ENCODE measurements around the gene MACROH2A1. TPM values are rescaled to one million over a fixed set of nuclear protein-coding genes. Genes with fewer than 3 reads are reported as not detected.

Gene MACROH2A1
- total and polyA plus RNA-seq, 2 experiments from 2014 or later: 115 to 125 TPM

DNA sequence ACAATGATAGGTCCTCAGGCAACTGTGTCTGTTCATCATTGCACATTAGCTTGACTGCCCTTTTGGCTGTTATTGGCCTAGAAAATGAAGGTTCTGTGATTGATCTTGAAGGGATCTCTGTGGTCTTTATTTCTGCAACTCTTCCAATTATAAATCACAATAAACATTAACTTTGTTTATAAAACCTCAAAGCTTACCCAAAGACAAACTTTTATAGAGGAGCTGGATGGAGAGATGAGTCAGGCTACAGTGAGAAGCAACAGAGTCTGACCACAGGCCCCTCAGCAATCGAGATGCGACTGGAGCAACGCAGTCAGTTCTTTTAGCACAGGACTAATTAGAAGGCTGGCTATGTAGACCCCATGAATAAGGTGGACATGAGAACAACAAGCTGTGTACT, 5.3 kb downstream of the MACROH2A1 start:
- WGBS, 2 experiments (ENCODE audit: low coverage in 1 of 2, low lambda C conversion rate in 2 of 2, missing lambda C conversion rate in 2 of 2): 81 to 82% methylated on average over 3 of the region's 3 CpGs
- no peaks in the 10 kb centered on the region for H3K9me3 ChIP-seq (ENCODE audit: low read depth)
- in situ Hi-C loops (cut with MboI): no loop called here
- H3K36me3 ChIP-seq (ENCODE audit: low read depth): no peaks in the 10 kb centered on the region
- no peak overlapping the region for H3K4me2 ChIP-seq (ENCODE audit: unreplicated experiment)
- peaks cover 13% of the 10 kb centered on the region; the same call in 1 of the 2 replicates for H4K20me1 ChIP-seq (ENCODE audit: insufficient read depth)
- no peaks in the 10 kb centered on the region for H3K9me2 ChIP-seq (ENCODE audit: insufficient read depth)
- TF ChIP-seq EZH2phosphoT487 (IDR thresholded peaks at IDR 0.05; ENCODE audit: insufficient read depth, low read depth) (no peak), EZH2 (IDR thresholded peaks at IDR 0.05; ENCODE audit: insufficient read depth, poor library complexity, severe bottlenecking) (no peak)
- peaks cover 53% of the 10 kb centered on the region for H3K4me1 ChIP-seq (ENCODE audit: insufficient read depth)
- H3K4me3 ChIP-seq: no peak overlapping the region
- H3K79me2 ChIP-seq (ENCODE audit: insufficient read depth): peaks cover 98% of the 10 kb centered on the region
- no peak overlapping the region for H2AFZ ChIP-seq
- H3K27me3 ChIP-seq (replicated peaks; ENCODE audit: insufficient read depth): no peaks in the 10 kb centered on the region
- peak overlapping the region; percentile 89 for H3K27ac ChIP-seq
- DNase-seq: peak; percentile 49
- no peak overlapping the region for H3K9ac ChIP-seq
- peaks cover 43% of the 10 kb centered on the region for H3F3A ChIP-seq (ENCODE audit: insufficient read depth)

DNA sequence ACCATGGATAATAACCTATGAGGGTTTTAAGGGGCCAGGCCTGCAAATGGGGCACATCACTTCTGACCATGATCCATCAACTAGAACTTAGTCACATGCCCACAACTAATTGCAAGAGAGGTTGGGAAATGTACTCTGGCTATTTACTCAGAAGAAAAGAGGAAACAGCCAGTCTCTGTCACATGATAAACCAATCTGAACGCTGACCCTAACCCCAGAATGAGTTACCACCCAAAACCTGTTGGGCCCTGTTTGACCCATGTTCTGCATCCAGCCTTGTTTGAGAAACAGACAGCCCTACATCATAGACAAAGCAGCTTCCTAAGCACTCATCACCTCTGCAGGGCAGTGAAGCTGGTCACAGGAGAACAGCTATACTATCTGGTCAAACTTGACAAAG, 5.8 kb downstream of the MACROH2A1 start:
- H4K20me1 ChIP-seq (ENCODE audit: insufficient read depth): peaks cover 13% of the 10 kb centered on the region; the same call in 1 of the 2 replicates
- TF ChIP-seq EZH2phosphoT487 (IDR thresholded peaks at IDR 0.05; ENCODE audit: insufficient read depth, low read depth): no peak
- TF ChIP-seq EZH2 (IDR thresholded peaks at IDR 0.05; ENCODE audit: insufficient read depth, poor library complexity, severe bottlenecking): no peak
- H3K9ac ChIP-seq: 0 out of 2 replicates have a peak overlapping the region, but pooled peaks have one; percentile 28
- H2AFZ ChIP-seq: no peak overlapping the region
- peaks cover 43% of the 10 kb centered on the region for H3F3A ChIP-seq (ENCODE audit: insufficient read depth)
- H3K4me2 ChIP-seq (ENCODE audit: unreplicated experiment): peak overlapping the region; percentile 11
- no peak overlapping the region for H3K4me3 ChIP-seq
- no peak for DNase-seq
- H3K9me2 ChIP-seq (ENCODE audit: insufficient read depth): no peaks in the 10 kb centered on the region
- WGBS, 2 experiments (ENCODE audit: low coverage in 1 of 2, low lambda C conversion rate in 2 of 2, missing lambda C conversion rate in 2 of 2): 75 to 100% methylated on average over 1 of the region's 1 CpG
- H3K36me3 ChIP-seq (ENCODE audit: low read depth): peaks cover 4% of the 10 kb centered on the region; the same call in 1 of the 2 replicates
- H3K9me3 ChIP-seq (ENCODE audit: low read depth): no peaks in the 10 kb centered on the region
- peaks cover 53% of the 10 kb centered on the region for H3K4me1 ChIP-seq (ENCODE audit: insufficient read depth)
- H3K79me2 ChIP-seq (ENCODE audit: insufficient read depth): peaks cover 98% of the 10 kb centered on the region
- no peaks in the 10 kb centered on the region for H3K27me3 ChIP-seq (replicated peaks; ENCODE audit: insufficient read depth)
- H3K27ac ChIP-seq: peak overlapping the region; percentile 89
- in situ Hi-C loops (cut with MboI): no loop called here

DNA sequence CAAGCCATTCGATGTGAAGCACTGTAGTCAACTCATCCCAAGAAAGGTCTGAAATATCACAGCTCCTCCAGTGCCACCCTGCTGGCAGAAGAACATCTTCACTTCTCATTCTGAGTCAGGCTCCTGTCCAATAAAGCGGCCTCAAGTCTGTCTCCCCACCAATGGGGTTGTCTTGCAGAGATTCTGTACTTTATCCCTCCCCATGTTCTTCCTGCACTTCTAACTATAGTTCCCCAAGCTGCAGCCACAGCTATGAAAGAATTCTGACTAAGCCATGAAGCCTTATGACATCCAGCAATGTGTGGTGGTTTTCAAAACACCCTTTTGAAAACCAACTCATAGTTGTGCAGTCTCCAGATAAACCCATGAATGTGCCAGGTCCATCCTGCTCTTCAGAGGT, 6.8 kb downstream of the MACROH2A1 start:
- in situ Hi-C loops (cut with MboI): no loop called here
- H3K4me2 ChIP-seq (ENCODE audit: unreplicated experiment): peak overlapping the region; percentile 66
- no peaks in the 10 kb centered on the region for H3K27me3 ChIP-seq (replicated peaks; ENCODE audit: insufficient read depth)
- TF ChIP-seq EZH2phosphoT487 (IDR thresholded peaks at IDR 0.05; ENCODE audit: insufficient read depth, low read depth) (no peak), EZH2 (IDR thresholded peaks at IDR 0.05; ENCODE audit: insufficient read depth, poor library complexity, severe bottlenecking) (no peak)
- WGBS, 2 experiments (ENCODE audit: low coverage in 1 of 2, low lambda C conversion rate in 2 of 2, missing lambda C conversion rate in 2 of 2): 94 to 97% methylated on average over 2 of the region's 2 CpGs
- no peak overlapping the region for H2AFZ ChIP-seq
- peak overlapping the region; percentile 89 for H3K27ac ChIP-seq
- H4K20me1 ChIP-seq (ENCODE audit: insufficient read depth): peaks cover 13% of the 10 kb centered on the region; the same call in 1 of the 2 replicates
- peak; percentile 91 for DNase-seq
- H3K9me3 ChIP-seq (ENCODE audit: low read depth): no peaks in the 10 kb centered on the region
- H3K9me2 ChIP-seq (ENCODE audit: insufficient read depth): no peaks in the 10 kb centered on the region
- H3K4me1 ChIP-seq (ENCODE audit: insufficient read depth): peaks cover 54% of the 10 kb centered on the region
- no peak overlapping the region for H3K4me3 ChIP-seq
- H3F3A ChIP-seq (ENCODE audit: insufficient read depth): peaks cover 44% of the 10 kb centered on the region
- H3K79me2 ChIP-seq (ENCODE audit: insufficient read depth): peaks cover 98% of the 10 kb centered on the region
- peak overlapping the region; percentile 62 for H3K9ac ChIP-seq
- peaks cover 7% of the 10 kb centered on the region; the same call in 1 of the 2 replicates for H3K36me3 ChIP-seq (ENCODE audit: low read depth)

DNA sequence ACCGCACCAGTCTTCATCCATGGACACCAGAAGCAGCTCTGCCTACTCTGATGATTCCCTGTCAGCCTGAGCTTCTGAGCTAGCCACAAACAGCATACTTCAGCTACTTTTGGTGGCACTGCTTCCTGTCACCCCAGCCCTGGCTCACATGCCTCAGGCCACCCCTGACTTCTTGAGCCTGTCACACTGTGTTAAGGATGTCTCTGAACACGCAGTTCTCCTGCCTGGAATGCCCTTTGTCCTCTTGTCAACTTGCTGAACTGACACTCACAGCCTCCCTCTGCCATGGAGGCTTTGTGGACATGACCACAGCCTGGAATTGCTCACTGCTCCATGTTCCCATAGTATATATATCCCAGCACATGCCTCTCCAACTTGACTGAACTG, 7.2 kb downstream of the MACROH2A1 start:
- Histone ChIP-seq H3K79me2 (ENCODE audit: insufficient read depth) (peaks cover 95% of the 10 kb centered on the region), H3F3A (ENCODE audit: insufficient read depth) (peaks cover 48% of the 10 kb centered on the region), H3K9ac (peak overlapping the region; percentile 62), H3K9me2 (ENCODE audit: insufficient read depth) (no peaks in the 10 kb centered on the region), H4K20me1 (ENCODE audit: insufficient read depth) (peaks cover 13% of the 10 kb centered on the region; the same call in 1 of the 2 replicates), H3K27ac (peak overlapping the region; percentile 89), H3K9me3 (ENCODE audit: low read depth) (no peaks in the 10 kb centered on the region), H3K4me2 (ENCODE audit: unreplicated experiment) (peak overlapping the region; percentile 66), H3K4me3 (peak overlapping the region; percentile 21; the same call in 1 of the 2 replicates), H3K27me3 (replicated peaks; ENCODE audit: insufficient read depth) (no peaks in the 10 kb centered on the region), H2AFZ (no peak overlapping the region), H3K4me1 (ENCODE audit: insufficient read depth) (peaks cover 54% of the 10 kb centered on the region), H3K36me3 (ENCODE audit: low read depth) (peaks cover 7% of the 10 kb centered on the region; the same call in 1 of the 2 replicates)
- 81 to 90% methylated on average over 2 of the region's 2 CpGs for WGBS, 2 experiments (ENCODE audit: low coverage in 1 of 2, low lambda C conversion rate in 2 of 2, missing lambda C conversion rate in 2 of 2)
- TF ChIP-seq EZH2phosphoT487 (IDR thresholded peaks at IDR 0.05; ENCODE audit: insufficient read depth, low read depth) (no peak), EZH2 (IDR thresholded peaks at IDR 0.05; ENCODE audit: insufficient read depth, poor library complexity, severe bottlenecking) (no peak)
- in situ Hi-C loops (cut with MboI): no loop called here
- DNase-seq: peak; percentile 20
